ENCODE measurements around the gene NPTXR.
A peak's percentile ranks its signal among the peaks of the same experiment; 100 is the strongest.

The NPTXR gene

DNA sequence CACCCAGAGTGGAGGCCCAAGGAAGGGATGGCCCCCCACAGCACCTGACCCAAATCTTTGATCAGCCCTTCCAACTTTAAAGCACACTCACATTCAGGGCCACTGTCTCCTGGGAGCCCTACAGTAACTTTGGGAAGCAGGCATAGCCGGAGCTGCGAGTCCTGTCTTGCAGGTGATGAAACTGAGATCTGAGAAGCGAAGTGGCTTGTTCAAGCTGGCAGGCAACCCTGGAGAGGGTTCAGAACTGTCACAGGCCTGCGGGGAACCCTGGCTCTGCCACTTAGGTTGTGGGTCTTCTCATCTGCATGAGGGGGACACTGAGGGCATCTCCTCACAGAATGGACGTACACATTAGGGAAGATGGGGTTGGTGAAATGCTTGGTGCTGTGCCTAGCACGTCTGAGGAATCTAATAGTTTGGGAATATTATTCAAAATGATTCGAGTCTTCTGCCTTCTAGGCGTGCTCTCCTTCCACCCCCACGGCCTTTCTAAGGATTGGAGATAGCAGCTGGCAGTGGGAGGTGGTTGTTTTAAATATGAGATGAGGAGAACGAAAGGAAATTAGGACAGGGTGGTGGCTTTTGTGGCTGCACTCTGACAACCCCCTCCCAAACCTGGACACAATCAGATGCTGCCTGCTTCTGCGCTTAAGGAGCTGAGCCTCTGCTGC lies 69.2 kb downstream of the NPTXR start:
- Histone ChIP-seq H3K4me2 (peak overlapping the region; percentile 39 to 79 (median 73); a peak in 20 of 22 replicates), H3K27me3 (no peaks in the 10 kb centered on the region), H3K9ac (peak overlapping the region in 5 of 11 experiments; percentile 11 to 59 (median 39); a peak in 6 of 22 replicates), H4K20me1 (peaks cover 0 to 4% (median 0%) of the 10 kb centered on the region in 11 experiments; a peak in 1 of 22 replicates), H3K9me3 (replicated peaks in 1 of 11) (no peaks in the 10 kb centered on the region), H3K4me3 (no peak overlapping the region), H3K27ac (peak overlapping the region in 2 of 11 experiments; percentile 23 to 30; a peak in 1 of 22 replicates), H3K36me3 (peaks cover 0 to 22% (median 2%) of the 10 kb centered on the region in 11 experiments; a peak in 12 of 22 replicates), H3K4me1 (peaks cover 19 to 34% (median 25%) of the 10 kb centered on the region in 10 experiments)
- no peak for TF ChIP-seq Cebpa-rat (IDR thresholded peaks at IDR 0.05)

DNA sequence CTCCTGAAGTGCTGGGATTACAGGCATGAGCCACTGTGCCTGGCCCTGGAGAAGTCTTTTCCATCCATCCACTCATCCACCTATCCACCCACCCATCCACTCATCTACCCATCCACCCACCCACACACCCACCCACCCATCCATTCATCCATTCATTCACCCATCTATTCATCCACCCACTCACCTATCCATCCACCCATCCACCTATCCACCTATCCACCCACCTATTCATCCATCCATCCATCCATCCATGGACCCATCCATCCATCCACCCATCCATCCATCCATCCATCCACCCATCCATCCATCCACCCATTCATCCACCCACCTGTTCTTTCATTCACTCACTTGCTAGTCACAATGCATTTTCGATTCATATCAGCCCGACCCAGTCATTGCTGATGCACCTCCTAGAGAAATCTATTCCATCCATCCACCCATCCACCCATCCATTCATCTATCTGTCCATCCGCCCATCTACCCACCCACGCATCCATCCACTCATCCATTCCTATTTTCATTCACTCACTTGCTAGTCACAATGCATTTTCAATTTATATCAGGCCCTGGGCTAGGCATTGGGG lies 70.4 kb downstream of the NPTXR start:
- H3K4me1 ChIP-seq: peaks cover 19 to 34% (median 25%) of the 10 kb centered on the region in 10 experiments
- H3K9me3 ChIP-seq (replicated peaks in 1 of 11): no peaks in the 10 kb centered on the region
- no peak for TF ChIP-seq Cebpa-rat (IDR thresholded peaks at IDR 0.05)
- H3K27me3 ChIP-seq: no peaks in the 10 kb centered on the region
- no peak overlapping the region for H3K27ac ChIP-seq
- no peak overlapping the region for H3K4me2 ChIP-seq
- H3K4me3 ChIP-seq: no peak overlapping the region
- H3K9ac ChIP-seq: no peak overlapping the region
- H3K36me3 ChIP-seq: peaks cover 0 to 10% (median 0%) of the 10 kb centered on the region in 11 experiments; a peak in 1 of 22 replicates
- peaks cover 0 to 4% (median 0%) of the 10 kb centered on the region in 11 experiments; a peak in 1 of 22 replicates for H4K20me1 ChIP-seq

GRCh38 chr22:38772623-38772873 lies 71.3 kb downstream of the NPTXR start:
- H3K9ac ChIP-seq: no peak overlapping the region
- no peaks in the 10 kb centered on the region for H3K9me3 ChIP-seq (replicated peaks in 1 of 11)
- H4K20me1 ChIP-seq: peaks cover 0 to 4% (median 0%) of the 10 kb centered on the region in 11 experiments; a peak in 2 of 22 replicates
- no peak overlapping the region for H3K4me2 ChIP-seq
- no peak for TF ChIP-seq Cebpa-rat (IDR thresholded peaks at IDR 0.05)
- no peak overlapping the region for H3K4me3 ChIP-seq
- peaks cover 0 to 6% (median 0%) of the 10 kb centered on the region in 11 experiments; a peak in 1 of 22 replicates for H3K36me3 ChIP-seq
- H3K4me1 ChIP-seq: peaks cover 19 to 36% (median 26%) of the 10 kb centered on the region in 10 experiments
- H3K27me3 ChIP-seq: no peaks in the 10 kb centered on the region
- H3K27ac ChIP-seq: no peak overlapping the region

- Histone ChIP-seq H3K27me3 (no peaks in the 10 kb centered on the region), H3K36me3 (no peaks in the 10 kb centered on the region), H3K4me1 (peaks cover 8 to 35% (median 28%) of the 10 kb centered on the region in 10 experiments), H3K4me3 (no peak overlapping the region), H3K9me3 (replicated peaks in 1 of 11) (no peaks in the 10 kb centered on the region), H4K20me1 (peaks cover 0 to 4% (median 0%) of the 10 kb centered on the region in 11 experiments; a peak in 2 of 22 replicates), H3K27ac (no peak overlapping the region), H3K9ac (no peak overlapping the region), H3K4me2 (no peak overlapping the region)
- TF ChIP-seq Cebpa-rat (IDR thresholded peaks at IDR 0.05): no peak
Observed at GRCh38 chr22:38770257-38770949, 73.4 kb downstream of the NPTXR start.
